CD14-positive monocyte (primary cell): ENCODE data around the gene UAP1. TPM values are rescaled to one million over a fixed set of nuclear protein-coding genes. Genes with fewer than 3 reads are reported as not detected.
"Not testable (repeated sequence)": the region's sequence is repeated elsewhere in the genome, so short reads cannot be mapped to it uniquely, and the experiment has no call there.

Source experiments
- DNase-seq, 3 donors: peaks; one replicate each; pipeline ENCODE4 v3.0.0-alpha.2; 2011 to 2022
- H2AFZ ChIP-seq: 2 replicates; pipeline ENCODE4 v1.6.0; 2012; ENCODE audit warnings: mild to moderate bottlenecking, low read depth, low read length, inconsistent platforms; ENCODE audit not compliant: insufficient read depth, poor library complexity, severe bottlenecking
- H3K27ac ChIP-seq, 2 donors: 1 replicate in 1 of 2; 2 replicates in 1 of 2; pipeline ENCODE4 v1.5.1; 2012 to 2013; ENCODE audit warnings: low read length in 2 of 2, control low read depth in 1 of 2, inconsistent platforms in 1 of 2, low read depth in 1 of 2, mild to moderate bottlenecking in 1 of 2
- H3K27me3 ChIP-seq, 2 donors: one replicate each; pipeline versions ENCODE4 v1.6.0 to v1.6.1; 2011 to 2013; ENCODE audit warnings: low read length in 2 of 2; ENCODE audit not compliant: control insufficient read depth in 2 of 2, insufficient read depth in 2 of 2
- H3K36me3 ChIP-seq, 2 donors: replicated peaks in 1 of 2; 1 replicate in 1 of 2; 2 replicates in 1 of 2; pipeline versions ENCODE4 v1.5.1 to v1.6.1; 2012 to 2013; ENCODE audit warnings: low read length in 2 of 2, control low read depth in 1 of 2, inconsistent platforms in 1 of 2, mild to moderate bottlenecking in 1 of 2; ENCODE audit not compliant: insufficient read depth in 2 of 2, control insufficient read depth in 1 of 2
- H3K4me1 ChIP-seq, 2 donors: 1 replicate in 1 of 2; 2 replicates in 1 of 2; pipeline versions ENCODE4 v1.5.1 to v1.6.1; 2012 to 2013; ENCODE audit warnings: low read length in 2 of 2, control low read depth in 1 of 2, inconsistent platforms in 1 of 2, mild to moderate bottlenecking in 1 of 2, moderate library complexity in 1 of 2; ENCODE audit not compliant: insufficient read depth in 2 of 2, control insufficient read depth in 1 of 2
- H3K4me2 ChIP-seq: replicated peaks from 2 replicates; pipeline ENCODE3; 2012; ENCODE audit warnings: low read length, moderate library complexity, mild to moderate bottlenecking; ENCODE audit not compliant: poor library complexity, severe bottlenecking; ENCODE audit errors: extremely low read depth
- H3K4me3 ChIP-seq, 3 experiments: fragments of 200-600 bp in 1 of 3; sonication (generic) in 1 of 3; replicated peaks in 1 of 3; 1 replicate in 2 of 3; 2 replicates in 1 of 3; pipeline ENCODE4 v1.5.1; 2011 to 2013; ENCODE audit warnings: low read length in 3 of 3, mild to moderate bottlenecking in 3 of 3, control low read depth in 2 of 3, low read depth in 2 of 3, inconsistent platforms in 1 of 3, moderate library complexity in 1 of 3
- H3K79me2 ChIP-seq: 2 replicates; pipeline ENCODE4 v1.6.0; 2012; ENCODE audit warnings: mild to moderate bottlenecking, control low read depth, inconsistent platforms, low read length, moderate library complexity; ENCODE audit not compliant: insufficient read depth
- H3K9ac ChIP-seq: 2 replicates; pipeline ENCODE4 v1.6.0; 2017; ENCODE audit warnings: low read length, mild to moderate bottlenecking; ENCODE audit not compliant: insufficient read depth, poor library complexity, severe bottlenecking
- H3K9me3 ChIP-seq, 2 donors: replicated peaks in 1 of 2; 1 replicate in 1 of 2; 2 replicates in 1 of 2; pipeline versions ENCODE4 v1.5.1 to v1.6.1; 2012 to 2013; ENCODE audit warnings: low read length in 2 of 2, control low read depth in 1 of 2; ENCODE audit not compliant: control insufficient read depth in 1 of 2, insufficient read depth in 1 of 2
- H4K20me1 ChIP-seq: 2 replicates; pipeline ENCODE4 v1.6.0; 2012; ENCODE audit warnings: mild to moderate bottlenecking, low read length, control low read depth, moderate library complexity; ENCODE audit not compliant: insufficient read depth
- H3K27ac Mint-ChIP-seq, 7 donors: one replicate each; pipeline ENCODE4 v1.8.0; 2020; ENCODE audit warnings: mild to moderate bottlenecking in 7 of 7, mixed read lengths in 7 of 7, moderate library complexity in 6 of 7, inconsistent platforms in 2 of 7
- H3K27me3 Mint-ChIP-seq, 3 donors: one replicate each; pipeline ENCODE4 v1.8.0; 2021 to 2022; ENCODE audit warnings: low read depth in 3 of 3, mild to moderate bottlenecking in 3 of 3, mixed read lengths in 3 of 3, moderate library complexity in 3 of 3, inconsistent platforms in 1 of 3
- H3K36me3 Mint-ChIP-seq, 2 donors: one replicate each; pipeline ENCODE4 v1.8.0; 2020; ENCODE audit warnings: mixed read lengths in 2 of 2, inconsistent platforms in 1 of 2, mild to moderate bottlenecking in 1 of 2
- H3K4me1 Mint-ChIP-seq: one replicate; pipeline ENCODE4 v1.8.0; 2020; ENCODE audit warnings: mild to moderate bottlenecking, mixed read lengths
- H3K4me3 Mint-ChIP-seq, 2 donors: one replicate each; pipeline ENCODE4 v1.8.0; 2020; ENCODE audit warnings: mild to moderate bottlenecking in 2 of 2, mixed read lengths in 2 of 2, moderate library complexity in 1 of 2
- H3K9me3 Mint-ChIP-seq, 7 donors: one replicate each; pipeline ENCODE4 v1.8.0; 2020 to 2022; ENCODE audit warnings: mixed read lengths in 7 of 7, mild to moderate bottlenecking in 6 of 7, moderate library complexity in 6 of 7, inconsistent platforms in 2 of 7
- CTCF ChIP-seq: fragments of 200-600 bp; IDR thresholded peaks from one replicate; pipeline ENCODE4 v1.8.0; 2022; ENCODE audit warnings: antibody characterized with exemption, mild to moderate bottlenecking
- WGBS: methylation state at CpG from one replicate; pipeline ENCODE4 v1.1.5; 2013; ENCODE audit warnings: missing lambda C conversion rate; ENCODE audit not compliant: insufficient coverage; 5-methylcytosine and 5-hydroxymethylcytosine counted together
- intact Hi-C, 2 donors: fragments of 100-400 bp; cut with micrococcal nuclease; formaldehyde crosslinking; loops; one replicate each; pipeline versions ENCODE4 v1.15.0 to v1.15.1; 2023
- polyA plus RNA-seq, 3 donors: library from polyadenylated mRNA; depleted of rRNA in 1 of 3; unstranded in 2 of 3; stranded (reverse) in 1 of 3; fragments of 300-500 nt in 2 of 3; fragments of >200 nt in 1 of 3; fragmentation: Illumina TruSeq in 2 of 3; gene quantifications; 1 replicate in 2 of 3; 2 replicates in 1 of 3; pipeline ENCODE4 v1.2.3, GENCODE V29; 2012 to 2021

UAP1 gene
- polyA plus RNA-seq, 3 donors, result 2.8 to 7.2 (median 5.9) TPM

- no peak overlapping the region for H3K27ac ChIP-seq
- H3K4me2 ChIP-seq, result no peak overlapping the region
- Mint-ChIP-seq H3K4me3 (no peak overlapping the region), H3K36me3 (peaks cover 23 to 25% of the 10 kb centered on the region in 2 donors), H3K27ac (no peak overlapping the region), H3K4me1 (no peaks in the 10 kb centered on the region), H3K9me3 (peaks cover 0 to 2% (median 0%) of the 10 kb centered on the region in 7 donors), H3K27me3 (no peaks in the 10 kb centered on the region)
- H3K4me3 ChIP-seq, result no peak overlapping the region
- intact Hi-C loops, result no loop called here
- peaks cover 0 to 5% of the 10 kb centered on the region in 2 donors for H3K36me3 ChIP-seq
- H2AFZ ChIP-seq, result no peak overlapping the region
- no peaks in the 10 kb centered on the region for H3K27me3 ChIP-seq
- H4K20me1 ChIP-seq, result no peaks in the 10 kb centered on the region
- H3K9me3 ChIP-seq, result no peaks in the 10 kb centered on the region
- WGBS, result 92% methylated on average over 2 of the region's 2 CpGs
- TF ChIP-seq CTCF, result no peak
- H3K9ac ChIP-seq, result no peak overlapping the region
- no peaks in the 10 kb centered on the region for H3K4me1 ChIP-seq
- H3K79me2 ChIP-seq, result no peaks in the 10 kb centered on the region
- no peak for DNase-seq
Observed at GRCh38 chr1:162596514-162597170, 35.1 kb downstream of the UAP1 start.

GRCh38 chr1:162599451-162599850 lies 37.9 kb downstream of the UAP1 start:
- no CpG with 5 or more reads among the region's 1 CpG for WGBS
- Histone ChIP-seq H3K4me3 (no peak overlapping the region), H3K4me1 (no peaks in the 10 kb centered on the region), H3K79me2 (no peaks in the 10 kb centered on the region), H3K9me3 (no peaks in the 10 kb centered on the region), H3K27ac (no peak overlapping the region), H3K36me3 (peaks cover 0 to 5% of the 10 kb centered on the region in 2 donors), H2AFZ (no peak overlapping the region), H3K27me3 (no peaks in the 10 kb centered on the region), H3K4me2 (no peak overlapping the region), H3K9ac (no peak overlapping the region), H4K20me1 (no peaks in the 10 kb centered on the region)
- no peak for DNase-seq
- no peak overlapping the region for H3K27ac Mint-ChIP-seq
- intact Hi-C loops, result no loop called here
- H3K4me1 Mint-ChIP-seq, result no peaks in the 10 kb centered on the region
- H3K4me3 Mint-ChIP-seq, result no peak overlapping the region
- H3K36me3 Mint-ChIP-seq, result peaks cover 15 to 17% of the 10 kb centered on the region in 2 donors
- H3K9me3 Mint-ChIP-seq, result peaks cover 0 to 2% (median 0%) of the 10 kb centered on the region in 7 donors
- no peak for TF ChIP-seq CTCF
- H3K27me3 Mint-ChIP-seq, result peaks cover 0 to 1% (median 0%) of the 10 kb centered on the region in 3 donors

- H3K4me1 ChIP-seq, H3K9me3 ChIP-seq, intact Hi-C loops, H3K9ac ChIP-seq, DNase-seq, H3K36me3 ChIP-seq, H3K4me1 Mint-ChIP-seq, H3K4me3 Mint-ChIP-seq, H3K79me2 ChIP-seq, H4K20me1 ChIP-seq, H3K27ac ChIP-seq, H3K4me3 ChIP-seq, H3K27ac Mint-ChIP-seq, H3K27me3 ChIP-seq, H3K27me3 Mint-ChIP-seq, H3K9me3 Mint-ChIP-seq, H3K4me2 ChIP-seq, H2AFZ ChIP-seq: not testable (repeated sequence)
- WGBS, result 80% methylated on average over 1 of the region's 2 CpGs
- peaks cover 11 to 17% of the 10 kb centered on the region in 2 donors for H3K36me3 Mint-ChIP-seq
Observed at GRCh38 chr1:162603117-162603516, 41.6 kb downstream of the UAP1 start.
